Sciatic nerve (tissue), 2 donors: ENCODE measurements around the gene PEMT. TPM values are rescaled to one million over a fixed set of nuclear protein-coding genes. Genes with fewer than 3 reads are reported as not detected.
A peak's percentile ranks its signal among the peaks of the same experiment; 100 is the strongest.

Experiments used
- ATAC-seq: fragments of 200-7000 bp; cut with Tn5 transposase; one replicate; pipeline ENCODE4 v1.9.1; 2020; ENCODE audit warnings: mild to moderate bottlenecking, moderate library complexity
- DNase-seq: peaks from one replicate; pipeline ENCODE4 v3.0.0-alpha.2; 2020; ENCODE audit warnings: low spot score
- intact Hi-C: fragments of 100-400 bp; cut with DNase I; formaldehyde crosslinking; loops from one replicate; pipeline ENCODE4 v1.14.2; 2022
- total RNA-seq: library from RNA; stranded (reverse); fragmentation: NEBNext Ultra II Directional; extraction: Animal tissue kit (Norgen Biotek cat#: 25700); gene quantifications from one replicate; pipeline ENCODE4 v1.2.1, GENCODE V29; 2021
- donor health status: DM: no; HTN: no; CAD: no.
- donor health status: DM: no; HTN: no; CAD: no.

PEMT gene
- total RNA-seq, 1 donor from 2014 or later = 27.6 TPM

- DNase-seq (no peak), ATAC-seq (peak; percentile 79)
- intact Hi-C loops = no loop called here
These were observed 15.9 kb downstream of the PEMT start for GRCh38 chr17:17575360-17576251.

GRCh38 chr17:17573912-17574311 lies 17.6 kb downstream of the PEMT start:
- no peak for DNase-seq
- intact Hi-C loops = no loop called here
- ATAC-seq = peak; percentile 43

GRCh38 chr17:17572010-17572785 lies 19.3 kb downstream of the PEMT start:
- ATAC-seq (no peak), DNase-seq (no peak)
- intact Hi-C loops = no loop called here

GRCh38 chr17:17570798-17571716 lies 20.5 kb downstream of the PEMT start:
- no peak for DNase-seq

GRCh38 chr17:17570140-17570797 lies 21.2 kb downstream of the PEMT start:
- ATAC-seq (no peak), DNase-seq (no peak)
- intact Hi-C loops = no loop called here

More at GRCh38 chr17:17570798-17571716, 20.5 kb downstream of the PEMT start:
- intact Hi-C loops = no loop called here
- no peak for ATAC-seq

GRCh38 chr17:17569691-17570090 lies 21.8 kb downstream of the PEMT start:
- no peak for ATAC-seq
- DNase-seq = no peak
- intact Hi-C loops = no loop called here

GRCh38 chr17:17568772-17569195 lies 22.7 kb downstream of the PEMT start:
- DNase-seq (peak; percentile 81), ATAC-seq (no peak)
- intact Hi-C loops = no loop called here

- DNase-seq (peak; percentile 76), ATAC-seq (peak; percentile 41)
- intact Hi-C loops = no loop called here
These were observed 23.9 kb downstream of the PEMT start for GRCh38 chr17:17567631-17568030.

GRCh38 chr17:17566896-17567513 lies 24.5 kb downstream of the PEMT start:
- no peak for DNase-seq
- intact Hi-C loops = no loop called here
- ATAC-seq = peak; percentile 2

GRCh38 chr17:17565471-17566339 lies 25.8 kb downstream of the PEMT start:
- intact Hi-C loops = no loop called here
- ATAC-seq (peak; percentile 75), DNase-seq (no peak)

- DNase-seq = no peak
- ATAC-seq = no peak
- intact Hi-C loops = no loop called here
These were observed 26.6 kb downstream of the PEMT start for GRCh38 chr17:17564896-17565295.

GRCh38 chr17:17564323-17564722 lies 27.2 kb downstream of the PEMT start:
- DNase-seq (no peak), ATAC-seq (no peak)
- intact Hi-C loops = no loop called here

GRCh38 chr17:17563530-17563929 lies 28.0 kb downstream of the PEMT start:
- DNase-seq (no peak), ATAC-seq (no peak)
- intact Hi-C loops = no loop called here

- intact Hi-C loops = no loop called here
- DNase-seq (no peak), ATAC-seq (no peak)
These were observed 29.4 kb downstream of the PEMT start for GRCh38 chr17:17562146-17562511.

- intact Hi-C loops = no loop called here
- ATAC-seq (peak; percentile 18), DNase-seq (no peak)
These were observed 29.9 kb downstream of the PEMT start for GRCh38 chr17:17561408-17562145.

- no peak for ATAC-seq
- intact Hi-C loops = no loop called here
These were observed 30.5 kb downstream of the PEMT start for GRCh38 chr17:17560975-17561374.

GRCh38 chr17:17560167-17560566 lies 31.3 kb downstream of the PEMT start:
- intact Hi-C loops = no loop called here
- ATAC-seq = no peak
- no peak for DNase-seq

More at GRCh38 chr17:17560975-17561374, 30.5 kb downstream of the PEMT start:
- no peak for DNase-seq
